Pancreas (tissue), 10 donors: ENCODE measurements around the gene PARM1. TPM values are rescaled to one million over a fixed set of nuclear protein-coding genes. Genes with fewer than 3 reads are reported as not detected.

ENCODE experiments used
- ATAC-seq, 4 donors: fragments of 200-7000 bp; cut with Tn5 transposase; one replicate each; pipeline versions ENCODE4 v1.8.0 to v1.9.1; 2020; ENCODE audit warnings: mild to moderate bottlenecking in 4 of 4, moderate library complexity in 4 of 4
- DNase-seq, 6 donors: peaks; one replicate each; pipeline ENCODE4 v3.0.0-alpha.2; 2020
- FAIRE-seq: peaks from 2 replicates; lab custom pipeline; 2012; peaks lifted over from hg19 to GRCh38; lab: Jason Lieb, UNC
- H3K27ac ChIP-seq, 4 donors: fragments of 200-600 bp; sonication (generic); 1 replicate in 3 of 4; 2 replicates in 1 of 4; pipeline versions ENCODE4 v1.5.0 to v1.8.0; 2020
- H3K27me3 ChIP-seq, 4 donors: fragments of 200-600 bp; one replicate each; pipeline ENCODE4 v1.8.0; 2021
- H3K36me3 ChIP-seq, 3 donors: fragments of 200-600 bp; sonication (generic) in 1 of 3; one replicate each; pipeline versions ENCODE4 v1.5.0 to v1.8.0; 2020 to 2021
- H3K4me1 ChIP-seq, 3 donors: fragments of 200-600 bp; one replicate each; pipeline ENCODE4 v1.8.0; 2021
- H3K4me3 ChIP-seq, 4 donors: fragments of 200-600 bp; sonication (generic) in 2 of 4; one replicate each; pipeline versions ENCODE4 v1.5.0 to v1.8.0; 2020 to 2021
- H3K9me3 ChIP-seq, 4 donors: fragments of 200-600 bp; one replicate each; pipeline ENCODE4 v1.8.0; 2021
- WGBS, 2 donors: extraction: QIAGEN DNeasy Blood & Tissue Kit; methylation state at CpG; one replicate each; pipeline ENCODE4 v1.1.7; 2013; 5-methylcytosine and 5-hydroxymethylcytosine counted together
- intact Hi-C, 3 donors: fragments of 100-400 bp; cut with DNase I; formaldehyde crosslinking; loops; one replicate each; pipeline versions ENCODE4 v1.11.1 to v1.14.2; 2022
- polyA plus RNA-seq, 2 donors: library from polyadenylated mRNA; stranded (reverse); fragments of 200-250 nt; gene quantifications; one replicate each; pipeline ENCODE4 v1.2.3, GENCODE V29; 2013
- total RNA-seq, 6 donors: library from RNA; stranded (reverse); fragmentation: NEBNext Ultra II Directional in 4 of 6; extraction: Animal tissue kit (Norgen Biotek cat#: 25700) in 4 of 6; gene quantifications; one replicate each; pipeline versions ENCODE4 v1.2.1 to v1.2.4, GENCODE V29; 2021 to 2023
- TF ChIP-seq, protein P1 (sequence below), 4 donors: fragments of 200-600 bp; sonication (generic) in 3 of 4; IDR thresholded peaks; one replicate each; pipeline versions ENCODE4 v1.5.0 to v1.8.0; 2021; ENCODE audit warnings: antibody characterized with exemption in 4 of 4
- donor health status: healthy with polysubstance abuse.
- donor health status: DM: no; HTN: no; CAD: no; lungs with moderate emphysema.
- donor health status: DM: no; HTN: no; CAD: no.
- donor health status: control.
- donor health status: control.
- donor health status: Bipolar disorder and iron deficiency.
- donor health status: DM: yes; HTN: yes; CAD: no.
- donor health status: DM: no; HTN: no; CAD: no.
- donor health status: DM: no; HTN: no; CAD: no.
- donor health status: DM: yes; HTN: yes; CAD: no.

Gene PARM1
- total and polyA plus RNA-seq, 8 donors, result 8.3 to 29.7 (median 24.5) TPM

DNA sequence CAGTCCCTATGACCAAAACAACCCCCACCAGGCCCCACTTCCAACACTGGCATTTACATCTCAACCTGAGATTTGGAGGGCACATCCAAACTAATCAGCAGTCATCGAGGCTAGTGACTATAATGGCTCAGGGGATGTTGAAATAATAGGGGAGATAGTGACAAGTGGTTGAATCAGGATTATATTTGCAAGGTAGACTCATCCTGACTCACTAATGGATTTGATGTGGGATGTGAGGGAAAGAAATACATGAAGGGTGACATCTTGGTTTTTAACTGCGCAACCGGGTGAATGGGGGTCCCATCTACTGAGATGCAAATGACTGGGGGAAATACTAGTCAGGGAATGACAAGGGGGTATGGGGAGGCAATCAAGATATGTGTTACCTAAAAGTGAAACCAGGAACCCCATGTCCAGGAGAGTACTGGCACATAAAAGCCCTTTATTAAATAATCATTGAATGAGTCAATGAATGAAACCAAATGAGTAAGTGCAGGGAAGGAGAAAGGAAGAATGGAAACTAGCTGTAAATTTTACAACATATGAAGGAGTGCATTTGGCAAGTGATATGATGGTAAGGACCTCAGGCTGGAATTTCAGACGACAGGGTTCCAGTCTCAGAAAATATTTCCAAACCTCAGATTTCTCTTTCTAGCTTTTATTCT, 78.3 kb downstream of the PARM1 start:
- Histone ChIP-seq H3K27ac (no peak overlapping the region), H3K36me3 (no peaks in the 10 kb centered on the region), H3K4me3 (no peak overlapping the region), H3K4me1 (no peaks in the 10 kb centered on the region), H3K9me3 (no peaks in the 10 kb centered on the region), H3K27me3 (no peaks in the 10 kb centered on the region)
- TF ChIP-seq, protein P1, sequence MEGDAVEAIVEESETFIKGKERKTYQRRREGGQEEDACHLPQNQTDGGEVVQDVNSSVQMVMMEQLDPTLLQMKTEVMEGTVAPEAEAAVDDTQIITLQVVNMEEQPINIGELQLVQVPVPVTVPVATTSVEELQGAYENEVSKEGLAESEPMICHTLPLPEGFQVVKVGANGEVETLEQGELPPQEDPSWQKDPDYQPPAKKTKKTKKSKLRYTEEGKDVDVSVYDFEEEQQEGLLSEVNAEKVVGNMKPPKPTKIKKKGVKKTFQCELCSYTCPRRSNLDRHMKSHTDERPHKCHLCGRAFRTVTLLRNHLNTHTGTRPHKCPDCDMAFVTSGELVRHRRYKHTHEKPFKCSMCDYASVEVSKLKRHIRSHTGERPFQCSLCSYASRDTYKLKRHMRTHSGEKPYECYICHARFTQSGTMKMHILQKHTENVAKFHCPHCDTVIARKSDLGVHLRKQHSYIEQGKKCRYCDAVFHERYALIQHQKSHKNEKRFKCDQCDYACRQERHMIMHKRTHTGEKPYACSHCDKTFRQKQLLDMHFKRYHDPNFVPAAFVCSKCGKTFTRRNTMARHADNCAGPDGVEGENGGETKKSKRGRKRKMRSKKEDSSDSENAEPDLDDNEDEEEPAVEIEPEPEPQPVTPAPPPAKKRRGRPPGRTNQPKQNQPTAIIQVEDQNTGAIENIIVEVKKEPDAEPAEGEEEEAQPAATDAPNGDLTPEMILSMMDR (IDR thresholded peaks at IDR 0.05), result no peak
- ATAC-seq, result no peak
- no peak for DNase-seq
- 92 to 93% methylated on average over 4 of the region's 4 CpGs for WGBS, 2 donors
- intact Hi-C loops, result no loop called here
- no peak for FAIRE-seq

DNA sequence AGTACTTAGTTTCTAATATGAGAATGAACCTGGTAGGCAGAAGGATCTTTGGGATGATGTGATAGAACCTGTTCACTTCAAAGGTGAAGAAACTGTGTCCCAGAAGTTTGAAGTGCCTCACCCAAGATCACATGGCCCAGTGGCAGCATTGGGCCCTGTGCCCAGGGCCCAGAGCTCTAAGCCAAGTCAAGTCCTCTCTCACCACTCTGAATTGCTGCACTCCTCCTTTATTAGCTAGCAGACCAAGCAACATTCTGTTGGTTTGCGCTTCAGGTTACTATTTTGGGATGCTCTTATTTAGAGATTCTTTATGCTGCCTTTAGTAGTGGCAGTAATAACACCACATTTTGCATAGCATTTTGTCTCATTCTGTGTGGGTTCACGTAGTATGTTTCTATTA, 82.7 kb downstream of the PARM1 start:
- Histone ChIP-seq H3K4me3 (no peak overlapping the region), H3K27me3 (no peaks in the 10 kb centered on the region), H3K36me3 (no peaks in the 10 kb centered on the region), H3K9me3 (no peaks in the 10 kb centered on the region), H3K27ac (no peak overlapping the region), H3K4me1 (no peaks in the 10 kb centered on the region)
- TF ChIP-seq, protein P1 (IDR thresholded peaks at IDR 0.05), result no peak
- FAIRE-seq (no peak), DNase-seq (peak in 1 of 6 donors; percentile 14), ATAC-seq (peak; percentile 46 to 90 (median 74))
- WGBS, 2 donors, result 88 to 91% methylated on average over 2 of the region's 2 CpGs
- intact Hi-C loops, result no loop called here

DNA sequence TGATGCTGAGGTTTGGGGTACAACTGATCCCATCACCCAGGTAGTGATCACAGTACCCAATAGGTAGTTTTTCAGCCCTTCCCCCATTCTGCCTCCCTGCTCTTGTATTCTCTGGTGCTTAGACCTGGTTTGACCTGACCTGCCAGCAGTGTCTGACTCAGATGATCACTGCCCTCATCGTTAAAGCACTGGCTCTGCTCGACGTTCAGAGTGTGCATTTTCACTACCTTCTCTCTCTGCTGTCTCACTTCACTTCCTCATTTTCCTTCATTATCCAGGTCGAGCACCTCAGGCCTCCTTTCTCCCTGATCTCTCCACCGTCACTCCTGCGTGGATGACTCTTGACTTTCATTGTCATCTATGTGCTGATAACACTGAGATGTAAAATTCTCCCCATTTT, 83.6 kb downstream of the PARM1 start:
- Histone ChIP-seq H3K4me1 (no peaks in the 10 kb centered on the region), H3K9me3 (no peaks in the 10 kb centered on the region), H3K27me3 (no peaks in the 10 kb centered on the region), H3K27ac (no peak overlapping the region), H3K36me3 (no peaks in the 10 kb centered on the region), H3K4me3 (no peak overlapping the region)
- intact Hi-C loops, result no loop called here
- DNase-seq (no peak), FAIRE-seq (no peak), ATAC-seq (no peak)
- WGBS, 2 donors, result 70 to 77% methylated on average over 6 of the region's 6 CpGs
- TF ChIP-seq, protein P1 (IDR thresholded peaks at IDR 0.05), result no peak

DNA sequence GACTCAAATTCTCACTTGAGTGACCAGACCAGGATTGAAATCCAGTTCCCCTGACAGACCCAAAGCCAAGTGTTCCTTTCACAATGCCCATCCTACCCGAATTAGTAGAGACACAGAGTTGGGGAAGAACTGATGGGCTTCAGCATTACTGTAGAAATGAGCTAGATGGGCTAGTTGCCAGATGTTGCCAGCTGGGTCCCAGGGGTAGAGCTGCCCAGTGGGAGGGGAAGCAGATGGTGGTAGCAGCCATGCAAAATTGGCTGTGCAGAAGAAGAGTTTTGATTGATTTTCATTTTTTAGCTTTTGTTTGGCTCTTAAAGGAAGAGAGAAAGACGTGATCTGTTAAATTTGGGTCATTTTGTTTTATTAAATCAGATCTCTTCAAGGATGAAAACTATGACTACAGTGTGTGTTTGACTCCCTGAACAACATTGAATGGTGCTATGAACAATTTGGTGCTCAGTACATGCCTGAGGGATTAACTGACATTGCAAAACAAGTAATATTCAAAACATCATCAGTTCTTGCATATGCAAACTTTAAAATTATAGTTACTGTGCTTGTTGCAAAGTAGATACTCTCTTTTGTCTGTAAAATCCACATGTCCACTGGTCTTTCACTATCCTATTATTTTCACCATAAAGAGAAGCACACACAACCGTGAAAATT, 86.0 kb downstream of the PARM1 start:
- no peaks in the 10 kb centered on the region for H3K4me1 ChIP-seq
- TF ChIP-seq, protein P1 (IDR thresholded peaks at IDR 0.05), result no peak
- no peak overlapping the region for H3K27ac ChIP-seq
- 79 to 84% methylated on average over 3 of the region's 3 CpGs for WGBS, 2 donors
- DNase-seq (no peak), ATAC-seq (no peak), FAIRE-seq (no peak)
- H3K9me3 ChIP-seq, result no peaks in the 10 kb centered on the region
- no peaks in the 10 kb centered on the region for H3K36me3 ChIP-seq
- intact Hi-C loops, result no loop called here
- H3K4me3 ChIP-seq, result no peak overlapping the region
- H3K27me3 ChIP-seq, result no peaks in the 10 kb centered on the region

DNA sequence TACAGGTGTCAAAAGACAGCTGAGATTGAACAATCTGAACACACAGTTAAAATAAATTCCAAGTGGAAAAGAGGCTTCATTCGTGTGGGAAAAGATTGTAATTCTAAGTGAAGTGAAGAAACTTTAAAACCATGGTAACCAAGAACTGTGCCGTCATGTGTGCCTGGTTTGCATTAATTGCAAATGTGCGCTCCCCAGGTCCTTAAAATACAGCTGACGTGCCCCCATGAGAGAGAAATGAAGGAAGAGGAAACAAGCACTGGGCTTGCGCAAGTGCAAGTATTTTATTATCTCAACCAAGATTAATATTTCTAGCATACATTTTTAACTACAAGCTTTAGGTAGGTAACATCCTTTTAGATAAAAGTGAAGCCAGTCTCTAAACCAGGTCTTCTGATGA, 92.5 kb downstream of the PARM1 start:
- Histone ChIP-seq H3K36me3 (no peaks in the 10 kb centered on the region), H3K9me3 (no peaks in the 10 kb centered on the region), H3K4me3 (no peak overlapping the region), H3K27ac (peak overlapping the region in 2 of 4 donors; percentile 74 to 76), H3K27me3 (no peaks in the 10 kb centered on the region), H3K4me1 (peaks cover 13 to 35% (median 26%) of the 10 kb centered on the region in 3 donors)
- TF ChIP-seq, protein P1 (IDR thresholded peaks at IDR 0.05), result no peak
- intact Hi-C loops, result no loop called here
- WGBS, 2 donors, result 64 to 72% methylated on average over 5 of the region's 5 CpGs
- no peak for ATAC-seq
- DNase-seq, result no peak
- FAIRE-seq, result no peak
